Endothelial cell of umbilical vein (primary cell): ENCODE data around the gene RFC3. TPM values are rescaled to one million over a fixed set of nuclear protein-coding genes. Genes with fewer than 3 reads are reported as not detected.

Experiments
- BruUV-seq: library from RNA; stranded (reverse); fragments of 400-500 nt; replicated peaks from 2 replicates; lab custom pipeline; 2021; lab: Mats Ljungman, UMichigan
- CTCF ChIA-PET: fragments of 300-600, 350-600 bp; sonication (Branson Sonifier 250); formaldehyde crosslinking; loops from one replicate; lab custom pipeline; 2021; ENCODE audit warnings: antibody characterized with exemption, inconsistent platforms; lab: Charles Lee
- POLR2A ChIA-PET: fragments of 300-600, 350-600 bp; sonication (Branson Sonifier 250); formaldehyde crosslinking; loops from one replicate; lab custom pipeline; 2021; ENCODE audit warnings: antibody characterized with exemption, inconsistent platforms; lab: Charles Lee
- DNase-seq: peaks from one replicate; pipeline ENCODE4 v3.0.0-alpha.2; 2011; ENCODE audit warnings: low read depth, low spot score
- FAIRE-seq: peaks from 2 replicates; lab custom pipeline; 2011; peaks lifted over from hg19 to GRCh38; lab: Jason Lieb, UNC
- H2AFZ ChIP-seq: 2 replicates; pipeline ENCODE4 v1.6.0; 2012; ENCODE audit warnings: low read depth, low read length, control low read depth, inconsistent platforms
- H3K27ac ChIP-seq: 2 replicates; pipeline ENCODE4 v1.5.1; 2011; ENCODE audit warnings: low read depth, mild to moderate bottlenecking, control low read depth, low read length, moderate library complexity; ENCODE audit not compliant: insufficient read depth
- H3K27me3 ChIP-seq, 2 experiments: 2 replicates each; pipeline versions ENCODE4 v1.6.0 to v1.6.1; 2011; ENCODE audit warnings: low read length in 2 of 2, mixed read lengths in 1 of 2; ENCODE audit not compliant: control insufficient read depth in 2 of 2, insufficient read depth in 2 of 2
- H3K36me3 ChIP-seq, 2 experiments: 2 replicates in 1 of 2; 3 replicates in 1 of 2; pipeline ENCODE4 v1.5.1; 2011; ENCODE audit warnings: low read length in 2 of 2, mild to moderate bottlenecking in 1 of 2, moderate library complexity in 1 of 2; ENCODE audit not compliant: control insufficient read depth in 2 of 2, insufficient read depth in 2 of 2; ENCODE audit errors: extremely low read depth in 1 of 2
- H3K4me1 ChIP-seq: 3 replicates; pipeline ENCODE4 v1.5.1; 2011; ENCODE audit warnings: mild to moderate bottlenecking, low read length; ENCODE audit not compliant: control insufficient read depth, insufficient read depth; ENCODE audit errors: extremely low read depth
- H3K4me2 ChIP-seq: 2 replicates; pipeline ENCODE4 v1.6.1; 2011; ENCODE audit warnings: low read length, control low read depth, mixed read lengths; ENCODE audit not compliant: insufficient read depth
- H3K4me3 ChIP-seq, 3 experiments: fragments of 200-600 bp in 1 of 3; sonication (generic), shearing (Covaris generic) in 1 of 3; replicated peaks in 1 of 3; 2 replicates each; pipeline ENCODE4 v1.5.1; 2011 to 2016; ENCODE audit warnings: control low read depth in 3 of 3, low read length in 3 of 3, mild to moderate bottlenecking in 2 of 3, inconsistent platforms in 1 of 3, low read depth in 1 of 3, moderate library complexity in 1 of 3; ENCODE audit not compliant: insufficient read depth in 1 of 3
- H3K79me2 ChIP-seq: 2 replicates; pipeline ENCODE4 v1.6.0; 2012; ENCODE audit warnings: low read length, inconsistent platforms; ENCODE audit not compliant: control insufficient read depth, insufficient read depth
- H3K9ac ChIP-seq: replicated peaks from 2 replicates; pipeline ENCODE3; 2011; ENCODE audit warnings: low read length, control low read depth; ENCODE audit not compliant: insufficient read depth; ENCODE audit errors: extremely low read depth
- H3K9me1 ChIP-seq: replicated peaks from 3 replicates; pipeline ENCODE4 v1.6.0; 2011; ENCODE audit warnings: mild to moderate bottlenecking, low read length; ENCODE audit not compliant: control insufficient read depth, insufficient read depth; ENCODE audit errors: extremely low read depth
- H3K9me3 ChIP-seq: replicated peaks from 2 replicates; pipeline ENCODE4 v1.5.1; 2012; ENCODE audit warnings: low read length, inconsistent platforms; ENCODE audit not compliant: control insufficient read depth, insufficient read depth
- H4K20me1 ChIP-seq: replicated peaks from 2 replicates; pipeline ENCODE3; 2011; ENCODE audit warnings: mild to moderate bottlenecking, low read length; ENCODE audit not compliant: control insufficient read depth, insufficient read depth; ENCODE audit errors: extremely low read depth
- CTCF ChIP-seq, 2 donors: IDR thresholded peaks; 1 replicate in 1 of 2; 2 replicates in 1 of 2; pipeline ENCODE4 v1.5.1; 2011; ENCODE audit warnings: low read length in 2 of 2, mild to moderate bottlenecking in 2 of 2, moderate library complexity in 2 of 2, control low read depth in 1 of 2, inconsistent platforms in 1 of 2, low read depth in 1 of 2; ENCODE audit not compliant: insufficient read depth in 1 of 2; ENCODE audit errors: extremely low read depth in 1 of 2
- EZH2 ChIP-seq: IDR thresholded peaks from 2 replicates; pipeline ENCODE4 v1.6.1; 2012; ENCODE audit warnings: borderline replicate concordance, low read depth, mild to moderate bottlenecking, moderate library complexity, low read length, inconsistent platforms; ENCODE audit not compliant: severe bottlenecking
- FOS ChIP-seq: IDR thresholded peaks from 2 replicates; pipeline ENCODE4 v1.6.1; 2011; ENCODE audit warnings: mild to moderate bottlenecking, low read length, moderate library complexity, borderline replicate concordance; ENCODE audit not compliant: insufficient read depth
- GATA2 ChIP-seq: IDR thresholded peaks from 2 replicates; pipeline ENCODE4 v1.7.0; 2011; ENCODE audit warnings: low read depth, mild to moderate bottlenecking, moderate library complexity, mixed read lengths, low read length; ENCODE audit not compliant: insufficient read length, insufficient read depth
- JUN ChIP-seq: IDR thresholded peaks from 2 replicates; pipeline ENCODE4 v1.6.1; 2011; ENCODE audit warnings: borderline replicate concordance, low read depth; ENCODE audit not compliant: insufficient read length, insufficient read depth
- MAX ChIP-seq: IDR thresholded peaks from 2 replicates; pipeline ENCODE4 v1.6.1; 2011; ENCODE audit not compliant: insufficient read depth, insufficient read length
- MYC ChIP-seq: IDR thresholded peaks from one replicate; pipeline ENCODE4 v1.6.1; 2011; ENCODE audit warnings: mild to moderate bottlenecking, low read depth, low read length
- POLR2A ChIP-seq: IDR thresholded peaks from 2 replicates; pipeline ENCODE4 v1.6.1; 2012; ENCODE audit warnings: low read depth, mild to moderate bottlenecking, control low read depth, low read length
- POLR2AphosphoS5 ChIP-seq: IDR thresholded peaks from 2 replicates; pipeline ENCODE4 v1.6.1; 2012; ENCODE audit warnings: low read depth, mild to moderate bottlenecking, control low read depth, low read length, moderate library complexity; ENCODE audit not compliant: insufficient read depth
- dilution Hi-C: fragments of 300-500 bp; cut with MboI; formaldehyde crosslinking; loops from one replicate; pipeline ENCODE4 v1.15.0; 2019; ENCODE audit warnings: low sequenced_read_pairs; ENCODE audit not compliant: extremely low pct_ligation_motif_present
- intact Hi-C: fragments of 100-400 bp; cut with micrococcal nuclease; formaldehyde crosslinking; loops from one replicate; pipeline ENCODE4 v1.10.0; 2022
- polyA plus RNA-seq, 4 experiments: library from polyadenylated mRNA; depleted of rRNA in 3 of 4; stranded (reverse) in 3 of 4; unstranded in 1 of 4; fragments of >200 nt; gene quantifications; 2 replicates each; pipeline versions ENCODE4 v1.2.1 to v1.2.3, GENCODE V29; 2011 to 2012; ENCODE audit warnings: missing spikeins in 1 of 4
- total RNA-seq: library from RNA; stranded (reverse); gene quantifications from 2 replicates; pipeline ENCODE4 v1.2.3, GENCODE V29; 2021

Gene RFC3
- total and polyA plus RNA-seq, 2 donors (not counting 3 experiments of a cell fraction or from before 2014, with no cell fraction given) = 7.3 to 17.9 TPM

- intact Hi-C loops = no loop called here
- Histone ChIP-seq H3K27me3 (no peaks in the 10 kb centered on the region), H3K36me3 (peaks cover 0 to 2% of the 10 kb centered on the region in 2 experiments), H3K9me1 (no peaks in the 10 kb centered on the region), H3K79me2 (no peaks in the 10 kb centered on the region), H4K20me1 (no peaks in the 10 kb centered on the region), H3K4me2 (no peak overlapping the region), H3K4me3 (no peak overlapping the region), H3K4me1 (no peaks in the 10 kb centered on the region), H3K9ac (no peak overlapping the region), H2AFZ (no peak overlapping the region), H3K27ac (no peak overlapping the region), H3K9me3 (no peaks in the 10 kb centered on the region)
- dilution Hi-C loops = no loop called here
- peak; percentile 3 for DNase-seq
- ChIA-PET POLR2A (no interaction called here), CTCF (interaction anchor here (1.0 to 1.7 kb wide), 2 partner anchors 12 to 1309 kb away, joined by 4 read pairs; no protein-coding TSS in a partner anchor)
- TF ChIP-seq POLR2A (no peak), JUN (no peak), GATA2 (no peak), POLR2AphosphoS5 (no peak), CTCF (IDR thresholded peaks at IDR 0.05; ENCODE audit: extremely low read depth in 1 of 2, insufficient read depth in 1 of 2, low read depth in 1 of 2, low read length in 2 of 2) (no peak), FOS (no peak), EZH2 (no peak), MAX (no peak), MYC (no peak)
- FAIRE-seq = no peak
- BruUV-seq = no TSS peak
Observed at GRCh38 chr13:33855371-33855895, 37.5 kb downstream of the RFC3 start.
